Epithelial cell of proximal tubule (primary cell): Measurements from ENCODE around the gene TRO. TPM values are rescaled to one million over a fixed set of nuclear protein-coding genes. Genes with fewer than 3 reads are reported as not detected.

Experiments
- DNase-seq: peaks from one replicate; pipeline ENCODE4 v3.0.0-alpha.2; 2011; ENCODE audit warnings: low read depth
- H3K4me3 ChIP-seq: 2 replicates; pipeline ENCODE4 v1.5.1; 2011; ENCODE audit warnings: low read depth, mild to moderate bottlenecking, low read length
- CTCF ChIP-seq: conservative IDR thresholded peaks from 2 replicates; pipeline ENCODE4 v1.5.1; 2012; ENCODE audit warnings: low read depth, mild to moderate bottlenecking, low read length
- total RNA-seq: library from RNA; depleted of rRNA; stranded (reverse); fragments of >200 nt; gene quantifications from 2 replicates; pipeline ENCODE4 v1.2.3, GENCODE V29; 2015

TRO gene
- total RNA-seq, 1 donor from 2014 or later, result 15.0 TPM

GRCh38 chrX:54980334-54980733 is 59.7 kb downstream of the TRO start:
- DNase-seq, result no peak
- TF ChIP-seq CTCF, result no peak
- no peak overlapping the region for H3K4me3 ChIP-seq

Other genes with a start within 250 kb of the TRO start
- not detected in 2 replicates for gene ITIH6, start 122.6 kb upstream of the TRO start, total RNA-seq
- gene MAGED2, start 113.1 kb upstream of the TRO start, total RNA-seq, result 102 and 138 TPM in 2 replicates
- 0.58 TPM in 1 of 2 replicates, not detected in the other for gene PFKFB1, start 73.4 kb downstream of the TRO start, total RNA-seq
- 17.0 and 25.0 TPM in 2 replicates for gene APEX2, start 79.5 kb downstream of the TRO start, total RNA-seq
- gene ALAS2, start 110.2 kb downstream of the TRO start, total RNA-seq, result not detected in 2 replicates
- not detected in 2 replicates for gene PAGE2B, start 154.2 kb downstream of the TRO start, total RNA-seq
- gene PAGE2, start 168.2 kb downstream of the TRO start, total RNA-seq, result not detected in 2 replicates